GM13977 (cell line): Measurements from ENCODE around the gene MPST.

ENCODE experiments used
- DNase-seq: peaks from one replicate; pipeline ENCODE4 v3.0.0; 2012; ENCODE audit warnings: low spot score
- CTCF ChIP-seq: IDR thresholded peaks from 2 replicates; pipeline ENCODE4 v1.5.1; 2012; ENCODE audit warnings: mild to moderate bottlenecking, control low read depth; ENCODE audit not compliant: insufficient read depth; ENCODE audit errors: extremely low read depth, missing control alignments
- in situ Hi-C: fragments of 300-500 bp; cut with MboI; formaldehyde crosslinking; loops from one replicate; pipeline ENCODE4 v1.12.0; 2022; ENCODE audit warnings: low sequenced_read_pairs, low pct_unique_long_range_greater_than_20kb, mixed read lengths, inconsistent platforms; ENCODE audit not compliant: unreplicated experiment

Gene MPST

GRCh38 chr22:37019309-37020191 is at the start of gene MPST, which contains the start of gene TST:
TSS of gene MPST (plus strand) at chr22:37019742. CDS start at chr22:37019837, 95 bp downstream.
TSS of gene TST (minus strand) at chr22:37019447. CDS start at chr22:37018732, 715 bp downstream.
- in situ Hi-C loops = no loop called here
- DNase-seq = peak; percentile 92
- TF ChIP-seq CTCF = no peak

- in situ Hi-C loops = loop anchor here (10.0 kb wide), 1 partner anchor 187 kb away; no protein-coding TSS in a partner anchor
- no peak for TF ChIP-seq CTCF
- DNase-seq = no peak
Observed at GRCh38 chr22:36971341-36972125, 48.0 kb upstream of the MPST start.

- no peak for DNase-seq
- no peak for TF ChIP-seq CTCF
- in situ Hi-C loops = loop anchor here (10.0 kb wide), 1 partner anchor 192 kb away; no protein-coding TSS in a partner anchor
Observed at GRCh38 chr22:36976606-36977005, 42.9 kb upstream of the MPST start.

DNA sequence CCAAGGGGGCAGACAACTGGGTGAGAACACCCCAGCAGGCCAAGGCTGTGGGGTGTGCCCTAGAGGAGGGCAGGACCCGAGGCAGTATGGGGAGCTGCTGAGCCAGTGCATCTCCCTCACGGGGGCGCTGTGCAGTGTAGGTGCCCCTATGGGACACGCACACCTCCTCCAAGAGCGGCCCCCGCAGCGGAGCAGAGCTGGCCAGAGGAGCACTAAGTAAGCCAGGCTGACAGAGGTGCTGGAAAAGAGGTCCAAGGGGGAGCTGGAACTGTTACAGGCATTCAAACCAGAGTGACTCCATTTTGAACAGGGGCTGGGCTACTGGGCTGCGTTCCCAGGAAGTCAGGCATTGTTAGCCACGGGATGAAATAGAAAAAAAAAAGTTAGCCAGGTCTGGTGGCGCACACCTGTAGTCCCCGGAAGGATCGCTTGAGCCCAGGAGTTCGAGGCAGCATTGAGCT is 42.1 kb upstream of the MPST start:
- in situ Hi-C loops = loop anchor here (10.0 kb wide), 1 partner anchor 193 kb away; no protein-coding TSS in a partner anchor
- peak; percentile 76 for DNase-seq
- TF ChIP-seq CTCF = peak; percentile 76

- peak; percentile 83 for TF ChIP-seq CTCF
- in situ Hi-C loops = loop anchor here (10.0 kb wide), 1 partner anchor 193 kb away; no protein-coding TSS in a partner anchor
Observed at GRCh38 chr22:36977947-36978660, 41.4 kb upstream of the MPST start.

More at GRCh38 chr22:36977947-36978660, 41.4 kb upstream of the MPST start:
- DNase-seq = peak; percentile 91
